Astrocyte (in vitro differentiated cells and primary cell): Measurements from ENCODE around the gene LY86. TPM values are rescaled to one million over a fixed set of nuclear protein-coding genes. Genes with fewer than 3 reads are reported as not detected.

Experiments
- DNase-seq: peaks from one replicate; pipeline ENCODE4 v3.0.0-alpha.2; 2010; ENCODE audit warnings: low read depth
- FAIRE-seq: peaks from 2 replicates; lab custom pipeline; 2011; peaks lifted over from hg19 to GRCh38; lab: Jason Lieb, UNC
- H2AFZ ChIP-seq: 2 replicates; pipeline ENCODE4 v1.6.0; 2012; ENCODE audit warnings: low read depth, low read length, inconsistent platforms
- H3K27ac ChIP-seq: 2 replicates; pipeline ENCODE4 v1.5.1; 2011; ENCODE audit warnings: low read depth, low read length, inconsistent platforms
- H3K27me3 ChIP-seq: 2 replicates; pipeline ENCODE4 v1.6.0; 2011; ENCODE audit warnings: low read length, inconsistent platforms; ENCODE audit not compliant: insufficient read depth
- H3K36me3 ChIP-seq: 2 replicates; pipeline ENCODE4 v1.5.1; 2011; ENCODE audit warnings: low read length, inconsistent platforms; ENCODE audit not compliant: insufficient read depth
- H3K4me1 ChIP-seq: 2 replicates; pipeline ENCODE4 v1.5.1; 2011; ENCODE audit warnings: low read length, inconsistent platforms; ENCODE audit not compliant: insufficient read depth
- H3K4me2 ChIP-seq: 2 replicates; pipeline ENCODE4 v1.6.0; 2012; ENCODE audit warnings: low read length, inconsistent platforms
- H3K4me3 ChIP-seq: 2 replicates; pipeline ENCODE4 v1.5.1; 2011; ENCODE audit warnings: low read depth, mild to moderate bottlenecking, low read length, inconsistent platforms; ENCODE audit not compliant: insufficient read depth
- H3K79me2 ChIP-seq: 2 replicates; pipeline ENCODE4 v1.6.0; 2012; ENCODE audit warnings: mild to moderate bottlenecking, low read length, inconsistent platforms; ENCODE audit not compliant: insufficient read depth
- H3K9ac ChIP-seq: 2 replicates; pipeline ENCODE4 v1.6.0; 2012; ENCODE audit warnings: mild to moderate bottlenecking, low read length, inconsistent platforms
- H3K9me3 ChIP-seq: 2 replicates; pipeline ENCODE4 v1.5.1; 2012; ENCODE audit warnings: low read depth, mild to moderate bottlenecking, low read length, inconsistent platforms; ENCODE audit not compliant: insufficient read depth
- H4K20me1 ChIP-seq: 2 replicates; pipeline ENCODE4 v1.6.0; 2012; ENCODE audit warnings: low read length, inconsistent platforms; ENCODE audit not compliant: insufficient read depth
- H3K27ac Mint-ChIP-seq: one replicate; pipeline ENCODE4 v1.8.0; 2021; ENCODE audit warnings: mild to moderate bottlenecking, mixed read lengths; ENCODE audit not compliant: unreplicated experiment
- H3K27me3 Mint-ChIP-seq: one replicate; pipeline ENCODE4 v1.8.0; 2021; ENCODE audit warnings: low read depth, mixed read lengths; ENCODE audit not compliant: unreplicated experiment
- H3K36me3 Mint-ChIP-seq: one replicate; pipeline ENCODE4 v1.8.0; 2021; ENCODE audit warnings: low read depth, mixed read lengths; ENCODE audit not compliant: unreplicated experiment
- H3K4me1 Mint-ChIP-seq: one replicate; pipeline ENCODE4 v1.8.0; 2021; ENCODE audit warnings: low read depth, mixed read lengths; ENCODE audit not compliant: unreplicated experiment
- H3K4me3 Mint-ChIP-seq: one replicate; pipeline ENCODE4 v1.8.0; 2021; ENCODE audit warnings: mild to moderate bottlenecking, moderate library complexity, mixed read lengths; ENCODE audit not compliant: unreplicated experiment
- H3K9me3 Mint-ChIP-seq: one replicate; pipeline ENCODE4 v1.8.0; 2021; ENCODE audit warnings: mild to moderate bottlenecking, mixed read lengths; ENCODE audit not compliant: unreplicated experiment
- EZH2 ChIP-seq: IDR thresholded peaks from 2 replicates; pipeline ENCODE4 v1.6.1; 2012; ENCODE audit warnings: mild to moderate bottlenecking, low read length, inconsistent platforms; ENCODE audit not compliant: insufficient read depth
- total RNA-seq: library from RNA; stranded (reverse); gene quantifications from 2 replicates; pipeline ENCODE4 v1.2.1, GENCODE V29; 2021
- TF ChIP-seq, protein P1 (sequence below): IDR thresholded peaks from 2 replicates; pipeline ENCODE4 v1.5.1; 2011; ENCODE audit warnings: low read depth, mild to moderate bottlenecking, inconsistent platforms, low read length, moderate library complexity; ENCODE audit not compliant: insufficient read depth

Gene LY86
- total RNA-seq, 1 donor from 2014 or later, result not detected

DNA sequence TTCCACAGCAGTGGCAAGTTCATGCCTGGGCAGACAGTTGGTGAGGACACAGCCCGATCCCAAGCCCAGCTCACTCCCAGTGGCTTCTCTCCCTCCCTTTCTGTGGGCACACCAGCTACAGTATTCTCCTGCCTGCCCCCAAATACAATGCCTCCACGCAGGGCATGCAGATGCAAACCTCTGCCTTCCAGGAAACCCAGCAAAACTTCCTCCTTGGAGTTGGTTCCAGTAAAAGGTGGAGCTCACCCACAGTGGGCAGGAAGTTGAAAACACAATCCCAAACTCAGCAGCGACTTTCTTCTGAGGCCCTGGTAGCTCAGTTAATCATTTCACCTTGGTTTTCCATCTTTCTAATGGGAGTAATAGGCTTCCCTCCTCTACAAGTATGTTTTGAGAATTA is 93.7 kb downstream of the LY86 start:
- Mint-ChIP-seq H3K36me3 (no peaks in the 10 kb centered on the region), H3K4me1 (peaks cover 16% of the 10 kb centered on the region), H3K27ac (peak overlapping the region; percentile 19), H3K9me3 (peaks cover 2% of the 10 kb centered on the region), H3K4me3 (no peak overlapping the region), H3K27me3 (peaks cover 4% of the 10 kb centered on the region)
- Histone ChIP-seq H3K4me3 (no peak overlapping the region), H3K27ac (no peak overlapping the region), H3K9me3 (no peaks in the 10 kb centered on the region), H3K36me3 (no peaks in the 10 kb centered on the region), H3K79me2 (no peaks in the 10 kb centered on the region), H2AFZ (no peak overlapping the region), H4K20me1 (no peaks in the 10 kb centered on the region), H3K4me2 (no peak overlapping the region), H3K27me3 (no peaks in the 10 kb centered on the region), H3K4me1 (no peaks in the 10 kb centered on the region), H3K9ac (no peak overlapping the region)
- FAIRE-seq, result no peak
- TF ChIP-seq, protein P1, sequence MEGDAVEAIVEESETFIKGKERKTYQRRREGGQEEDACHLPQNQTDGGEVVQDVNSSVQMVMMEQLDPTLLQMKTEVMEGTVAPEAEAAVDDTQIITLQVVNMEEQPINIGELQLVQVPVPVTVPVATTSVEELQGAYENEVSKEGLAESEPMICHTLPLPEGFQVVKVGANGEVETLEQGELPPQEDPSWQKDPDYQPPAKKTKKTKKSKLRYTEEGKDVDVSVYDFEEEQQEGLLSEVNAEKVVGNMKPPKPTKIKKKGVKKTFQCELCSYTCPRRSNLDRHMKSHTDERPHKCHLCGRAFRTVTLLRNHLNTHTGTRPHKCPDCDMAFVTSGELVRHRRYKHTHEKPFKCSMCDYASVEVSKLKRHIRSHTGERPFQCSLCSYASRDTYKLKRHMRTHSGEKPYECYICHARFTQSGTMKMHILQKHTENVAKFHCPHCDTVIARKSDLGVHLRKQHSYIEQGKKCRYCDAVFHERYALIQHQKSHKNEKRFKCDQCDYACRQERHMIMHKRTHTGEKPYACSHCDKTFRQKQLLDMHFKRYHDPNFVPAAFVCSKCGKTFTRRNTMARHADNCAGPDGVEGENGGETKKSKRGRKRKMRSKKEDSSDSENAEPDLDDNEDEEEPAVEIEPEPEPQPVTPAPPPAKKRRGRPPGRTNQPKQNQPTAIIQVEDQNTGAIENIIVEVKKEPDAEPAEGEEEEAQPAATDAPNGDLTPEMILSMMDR, result no peak
- TF ChIP-seq EZH2, result no peak
- no peak for DNase-seq

DNA sequence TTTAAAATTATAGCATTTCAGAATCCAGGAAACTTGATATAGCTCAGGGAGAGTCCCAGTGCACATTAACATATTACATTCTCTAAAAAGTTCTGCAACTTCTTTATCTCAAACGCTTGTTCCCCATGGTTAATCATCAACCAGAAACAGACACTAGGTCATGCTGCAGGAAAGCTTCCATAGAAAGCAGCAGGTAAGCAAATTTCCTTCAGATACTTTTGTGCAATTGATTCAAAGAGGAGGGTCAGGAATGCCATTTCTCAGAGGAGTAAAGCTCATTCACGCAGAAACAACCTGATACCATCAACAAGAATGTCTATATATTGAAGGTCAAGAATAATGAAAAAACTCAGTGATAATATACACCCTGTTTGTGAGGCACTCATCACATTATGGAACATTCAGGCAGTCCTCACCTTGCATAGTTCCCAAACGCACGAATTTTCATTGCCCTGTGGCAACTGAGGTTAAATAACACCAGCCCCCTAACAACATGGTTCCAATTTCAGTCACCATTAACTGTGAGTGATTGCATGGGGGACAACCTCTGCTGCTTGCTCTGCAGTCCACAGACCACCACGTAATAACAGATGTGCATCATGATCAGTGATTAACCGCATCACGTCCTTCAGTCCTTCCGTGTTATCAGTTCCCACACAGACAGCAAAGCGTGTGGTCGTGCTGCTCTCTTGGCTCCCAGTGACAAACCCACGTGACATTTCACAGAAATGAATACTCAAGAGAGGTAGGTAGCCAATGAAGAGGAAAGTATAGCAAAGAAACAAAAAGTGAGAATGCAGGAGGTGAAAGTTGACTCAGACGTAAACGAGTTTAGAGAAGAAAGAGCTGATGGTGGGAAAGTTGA is 95.7 kb downstream of the LY86 start:
- H3K9me3 Mint-ChIP-seq, result peaks cover 2% of the 10 kb centered on the region
- FAIRE-seq (no peak), DNase-seq (no peak)
- H3K27me3 Mint-ChIP-seq, result peaks cover 4% of the 10 kb centered on the region
- no peak overlapping the region for H3K27ac Mint-ChIP-seq
- H3K4me2 ChIP-seq, result no peak overlapping the region
- no peak for TF ChIP-seq EZH2
- TF ChIP-seq, protein P1, result no peak
- H3K4me3 Mint-ChIP-seq, result no peak overlapping the region
- H4K20me1 ChIP-seq, result no peaks in the 10 kb centered on the region
- no peak overlapping the region for H3K9ac ChIP-seq
- no peaks in the 10 kb centered on the region for H3K9me3 ChIP-seq
- H3K27me3 ChIP-seq, result no peaks in the 10 kb centered on the region
- no peaks in the 10 kb centered on the region for H3K36me3 ChIP-seq
- peaks cover 19% of the 10 kb centered on the region for H3K4me1 Mint-ChIP-seq
- no peaks in the 10 kb centered on the region for H3K79me2 ChIP-seq
- H3K4me1 ChIP-seq, result no peaks in the 10 kb centered on the region
- H3K27ac ChIP-seq, result no peak overlapping the region
- no peak overlapping the region for H2AFZ ChIP-seq
- no peaks in the 10 kb centered on the region for H3K36me3 Mint-ChIP-seq
- H3K4me3 ChIP-seq, result no peak overlapping the region
